Measurements from ENCODE around the gene CELA2B. TPM values are rescaled to one million over a fixed set of nuclear protein-coding genes. Genes with fewer than 3 reads are reported as not detected.
"Not testable (repeated sequence)": the region's sequence is repeated elsewhere in the genome, so short reads cannot be mapped to it uniquely, and the experiment has no call there.

CELA2B gene
- total RNA-seq, 2 experiments from 2014 or later = not detected

DNA sequence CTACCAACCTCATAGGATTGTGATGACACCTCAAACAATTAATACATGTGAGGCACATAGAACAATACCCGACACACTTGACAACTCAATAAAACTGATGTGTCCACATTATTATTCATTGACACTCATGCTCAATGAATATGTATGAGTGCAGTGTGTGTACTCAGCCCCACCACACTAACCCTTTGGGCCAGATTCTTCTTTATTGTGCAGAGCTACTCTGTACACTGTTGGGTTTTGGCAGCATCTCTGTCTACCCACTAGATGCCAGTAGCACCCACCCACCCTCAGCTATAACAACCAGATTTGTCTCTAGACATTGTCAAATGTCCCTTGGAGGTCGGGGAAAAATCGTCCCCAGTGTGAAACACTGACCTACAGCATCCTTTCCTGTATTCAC lies 38.0 kb downstream of the CELA2B start:
- H3K4me3 Mint-ChIP-seq = no peak overlapping the region
- CTCF ChIA-PET = interaction anchor here (1.3 to 2.1 kb wide), 2 partner anchors 9 to 10 kb away, joined by 4 to 10 read pairs; partner anchors contain the start of gene CASP9
- DNase-seq (no peak), ATAC-seq (no peak)
- H3K27me3 Mint-ChIP-seq (ENCODE audit: low read depth) = no peaks in the 10 kb centered on the region
- H3K27ac Mint-ChIP-seq = peak overlapping the region; percentile 9
- H3K9me3 Mint-ChIP-seq (ENCODE audit: insufficient read depth) = no peaks in the 10 kb centered on the region
- peaks cover 40% of the 10 kb centered on the region for H3K36me3 Mint-ChIP-seq (ENCODE audit: low read depth)
- peaks cover 30% of the 10 kb centered on the region for H3K4me1 Mint-ChIP-seq (ENCODE audit: low read depth)
- POLR2A ChIA-PET = interaction anchor here (0.7 to 2.3 kb wide), 3 partner anchors 10 to 261 kb away, joined by 3 to 8 read pairs (median 3); partner anchors contain the start of gene CASP9

DNA sequence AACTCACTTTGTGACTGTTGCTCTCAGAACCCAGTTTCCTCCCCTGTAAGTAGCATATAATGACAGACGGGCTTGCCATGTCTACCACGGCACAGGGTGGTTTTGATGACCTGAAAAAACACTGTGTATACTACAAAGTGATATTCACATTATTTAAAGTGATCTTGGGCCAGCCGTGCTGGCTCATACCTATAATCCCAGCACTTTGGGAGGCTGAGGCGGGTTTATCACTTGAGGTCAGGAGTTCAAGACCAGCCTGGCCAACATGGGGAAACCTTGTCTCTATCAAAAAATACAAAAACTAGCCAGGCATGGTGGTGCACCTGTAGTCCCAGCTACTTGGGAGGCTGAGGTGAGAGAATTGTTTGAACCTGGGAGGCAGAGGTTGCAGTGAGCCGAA lies 38.7 kb downstream of the CELA2B start:
- Mint-ChIP-seq H3K4me1 (ENCODE audit: low read depth) (peaks cover 30% of the 10 kb centered on the region), H3K36me3 (ENCODE audit: low read depth) (peaks cover 40% of the 10 kb centered on the region), H3K27ac (peak overlapping the region; percentile 9)
- CTCF ChIA-PET = interaction anchor here (0.9 to 2.1 kb wide), 3 partner anchors 9 to 183 kb away, joined by 3 to 10 read pairs (median 4); partner anchors contain the start of gene CASP9
- not testable (repeated sequence) for H3K4me3 Mint-ChIP-seq; ATAC-seq; DNase-seq; H3K9me3 Mint-ChIP-seq (ENCODE audit: insufficient read depth); H3K27me3 Mint-ChIP-seq (ENCODE audit: low read depth)
- POLR2A ChIA-PET = interaction anchor here (1.0 to 2.3 kb wide), 2 partner anchors 9 to 262 kb away, joined by 3 to 8 read pairs; partner anchors contain the start of gene CASP9

DNA sequence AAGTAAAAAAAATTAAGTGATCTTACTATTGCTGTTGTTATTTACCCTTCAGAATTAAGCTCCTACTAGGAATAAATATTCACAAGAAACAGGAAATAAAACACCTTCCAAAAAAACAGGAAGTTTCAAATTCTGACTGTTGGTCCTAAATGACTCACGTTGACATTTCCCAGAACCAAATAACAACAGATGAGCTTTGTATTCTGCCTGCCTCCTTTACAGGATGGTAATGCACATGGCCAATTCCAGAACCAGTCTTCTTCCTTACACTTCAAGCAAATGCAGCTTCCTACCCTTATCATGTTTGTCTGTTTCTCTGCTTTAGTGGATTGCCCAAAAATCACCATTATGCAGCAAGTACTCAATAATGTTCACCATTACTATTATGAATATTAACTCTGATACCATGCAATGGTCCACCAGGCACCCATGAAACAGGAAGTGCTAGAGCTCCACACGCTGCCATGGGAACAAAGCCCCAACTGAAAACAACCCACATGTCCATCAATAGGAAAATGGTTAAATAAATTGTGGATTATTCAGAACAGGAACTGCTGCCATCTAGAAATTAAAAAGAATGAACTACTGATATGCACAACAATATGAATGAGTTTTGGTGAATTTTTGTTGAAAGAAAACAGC lies 39.2 kb downstream of the CELA2B start:
- POLR2A ChIA-PET = interaction anchor here (2.3 kb wide), 1 partner anchor 9 kb away, joined by 8 read pairs; the partner anchor contains the start of gene CASP9
- DNase-seq (no peak), ATAC-seq (peak; percentile 54)
- H3K27ac Mint-ChIP-seq = peak overlapping the region; percentile 54
- H3K4me1 Mint-ChIP-seq (ENCODE audit: low read depth) = peaks cover 30% of the 10 kb centered on the region
- CTCF ChIA-PET = interaction anchor here (0.9 to 2.1 kb wide), 3 partner anchors 9 to 182 kb away, joined by 3 to 10 read pairs (median 4); partner anchors contain the start of gene CASP9
- peaks cover 40% of the 10 kb centered on the region for H3K36me3 Mint-ChIP-seq (ENCODE audit: low read depth)
- H3K27me3 Mint-ChIP-seq (ENCODE audit: low read depth) = no peaks in the 10 kb centered on the region
- H3K4me3 Mint-ChIP-seq = no peak overlapping the region
- H3K9me3 Mint-ChIP-seq (ENCODE audit: insufficient read depth) = no peaks in the 10 kb centered on the region

DNA sequence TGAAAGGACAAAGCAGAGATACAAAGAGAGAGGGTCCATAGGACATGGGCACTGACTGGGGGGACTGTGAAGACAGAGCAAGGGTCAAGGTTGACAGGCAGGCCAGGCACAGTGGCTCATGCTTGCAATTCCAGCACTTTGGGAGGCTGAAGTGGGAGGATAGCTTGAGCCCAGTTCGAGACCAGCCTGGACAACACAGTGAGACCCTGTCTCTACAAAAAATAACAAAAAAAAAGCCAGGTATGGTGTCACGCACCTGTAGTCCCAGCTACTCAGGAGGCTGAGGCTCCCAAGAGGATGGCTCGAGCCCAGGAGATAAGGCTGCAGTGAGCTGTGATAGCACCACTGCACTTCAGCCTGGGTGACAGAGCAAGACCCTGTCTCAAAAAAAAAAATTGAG lies 43.7 kb downstream of the CELA2B start:
- H3K27ac Mint-ChIP-seq = no peak overlapping the region
- H3K9me3 Mint-ChIP-seq (ENCODE audit: insufficient read depth) = no peaks in the 10 kb centered on the region
- ChIA-PET CTCF (no interaction called here), POLR2A (no interaction called here)
- H3K27me3 Mint-ChIP-seq (ENCODE audit: low read depth) = no peaks in the 10 kb centered on the region
- DNase-seq = no peak
- no peak overlapping the region for H3K4me3 Mint-ChIP-seq
- no peak for ATAC-seq
- H3K4me1 Mint-ChIP-seq (ENCODE audit: low read depth) = peaks cover 40% of the 10 kb centered on the region
- peaks cover 22% of the 10 kb centered on the region for H3K36me3 Mint-ChIP-seq (ENCODE audit: low read depth)

DNA sequence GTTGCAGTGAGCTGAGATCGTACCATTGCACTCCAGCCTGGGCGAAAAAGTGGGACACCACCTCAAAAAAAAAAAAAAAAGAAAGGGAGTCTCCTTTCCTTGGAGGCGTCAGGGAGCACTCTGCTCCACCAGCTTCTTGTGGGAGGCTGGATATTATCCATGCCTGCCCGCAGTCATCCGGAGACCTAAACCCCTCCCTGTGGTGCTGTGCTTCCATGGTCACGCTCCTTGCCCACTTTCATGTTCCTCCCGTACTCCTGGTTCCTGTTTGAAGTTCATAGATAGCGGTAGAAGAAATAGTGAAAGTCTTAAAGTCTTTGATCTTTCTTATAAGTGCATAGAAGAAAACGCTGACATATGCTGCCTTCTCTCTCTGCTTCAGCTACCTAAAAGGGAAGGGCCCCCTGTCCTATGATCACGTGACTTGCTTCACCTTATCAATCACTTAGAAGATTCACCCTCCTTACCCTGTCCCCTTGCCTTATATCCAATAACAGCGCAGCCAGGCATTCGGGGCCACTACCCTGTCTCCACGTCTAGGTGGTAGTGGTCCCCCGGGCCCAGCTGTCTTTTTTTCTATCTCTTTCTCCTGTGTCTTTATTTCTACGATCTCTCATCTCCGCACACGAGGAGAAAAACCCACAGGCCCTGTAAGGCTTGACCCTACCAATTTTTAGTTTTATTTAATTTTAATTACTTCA lies 45.5 kb downstream of the CELA2B start:
- POLR2A ChIA-PET; DNase-seq; ATAC-seq; H3K9me3 Mint-ChIP-seq (ENCODE audit: insufficient read depth); H3K4me3 Mint-ChIP-seq; H3K27ac Mint-ChIP-seq; H3K27me3 Mint-ChIP-seq (ENCODE audit: low read depth); CTCF ChIA-PET: not testable (repeated sequence)
- peaks cover 14% of the 10 kb centered on the region for H3K36me3 Mint-ChIP-seq (ENCODE audit: low read depth)
- H3K4me1 Mint-ChIP-seq (ENCODE audit: low read depth) = peaks cover 43% of the 10 kb centered on the region

DNA sequence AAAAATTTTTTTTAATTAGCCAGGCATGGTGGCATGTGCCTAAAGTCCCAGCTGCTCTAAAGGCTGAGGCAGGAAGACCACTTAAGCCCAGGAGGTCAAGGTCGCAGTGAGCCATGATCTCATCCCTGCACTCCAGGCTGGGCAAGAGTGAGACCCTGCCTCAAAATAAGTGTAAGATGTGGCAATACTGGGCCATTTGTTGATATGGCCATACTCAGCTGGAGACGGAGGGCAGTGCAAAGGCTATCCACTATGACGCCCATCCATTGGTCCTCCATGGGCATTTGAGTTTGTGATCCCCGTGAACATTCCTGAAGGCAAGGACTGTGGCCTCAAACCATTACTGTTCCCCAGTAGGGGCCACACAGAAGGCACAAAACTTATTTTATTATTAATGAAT lies 46.6 kb downstream of the CELA2B start:
- Mint-ChIP-seq H3K27ac (no peak overlapping the region), H3K27me3 (ENCODE audit: low read depth) (no peaks in the 10 kb centered on the region), H3K36me3 (ENCODE audit: low read depth) (peaks cover 2% of the 10 kb centered on the region), H3K4me1 (ENCODE audit: low read depth) (peaks cover 39% of the 10 kb centered on the region), H3K4me3 (no peak overlapping the region), H3K9me3 (ENCODE audit: insufficient read depth) (no peaks in the 10 kb centered on the region)
- ATAC-seq = no peak
- ChIA-PET CTCF (no interaction called here), POLR2A (no interaction called here)
- DNase-seq = no peak

DNA sequence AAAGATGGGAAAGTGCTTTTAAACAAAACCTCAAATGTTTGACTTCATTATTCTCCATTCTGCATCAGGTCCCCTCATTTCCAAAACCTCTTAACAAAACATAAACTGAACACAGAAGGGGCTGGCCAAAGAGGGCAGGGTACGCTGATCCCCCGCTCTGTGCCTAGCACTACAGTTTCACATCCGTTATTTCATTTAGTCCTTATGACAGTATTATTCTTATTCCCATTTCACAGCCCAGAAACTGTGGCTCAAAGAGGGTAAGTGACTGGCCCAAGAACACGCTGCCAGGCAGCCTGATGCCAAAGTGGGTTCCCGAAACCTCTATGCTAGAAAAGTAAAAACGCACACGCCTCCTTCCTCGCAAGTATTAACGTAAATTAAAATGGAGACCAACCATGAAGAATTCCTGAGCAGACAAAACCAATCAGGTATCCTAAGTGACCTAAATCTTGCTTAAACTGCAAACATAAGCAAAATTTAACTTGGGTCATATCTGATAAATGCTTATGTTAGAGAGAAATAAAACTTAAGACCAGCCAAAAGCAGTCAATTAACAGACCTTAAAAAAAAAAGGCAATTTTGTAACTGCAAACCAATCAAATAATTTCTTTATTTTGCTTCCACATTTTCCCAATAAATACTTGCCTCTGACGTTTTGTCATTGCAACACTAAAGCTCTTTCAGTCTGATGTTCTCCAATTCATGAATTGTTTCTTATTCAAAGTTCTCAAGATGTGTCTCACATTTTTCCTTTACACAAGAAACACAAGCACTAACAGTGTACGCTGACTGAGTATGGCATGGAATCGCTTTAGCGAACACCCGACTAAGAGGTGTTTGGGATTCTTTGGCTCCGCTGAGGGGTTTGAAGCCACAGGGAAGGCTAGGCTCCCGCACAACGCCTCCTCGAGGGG lies 47.5 kb downstream of the CELA2B start:
- ATAC-seq = no peak
- peak overlapping the region; percentile 82 for H3K4me3 Mint-ChIP-seq
- ChIA-PET CTCF (interaction anchor here (0.6 to 1.2 kb wide), 2 partner anchors 9 to 395 kb away, joined by 3 to 10 read pairs; no protein-coding TSS in a partner anchor), POLR2A (interaction anchor here (0.7 to 1.3 kb wide), 2 partner anchors 9 to 116 kb away, joined by 6 to 8 read pairs; no protein-coding TSS in a partner anchor)
- H3K27me3 Mint-ChIP-seq (ENCODE audit: low read depth) = no peaks in the 10 kb centered on the region
- H3K4me1 Mint-ChIP-seq (ENCODE audit: low read depth) = peaks cover 46% of the 10 kb centered on the region
- DNase-seq = no peak
- H3K9me3 Mint-ChIP-seq (ENCODE audit: insufficient read depth) = no peaks in the 10 kb centered on the region
- peak overlapping the region; percentile 100 for H3K27ac Mint-ChIP-seq
- H3K36me3 Mint-ChIP-seq (ENCODE audit: low read depth) = peaks cover 2% of the 10 kb centered on the region

DNA sequence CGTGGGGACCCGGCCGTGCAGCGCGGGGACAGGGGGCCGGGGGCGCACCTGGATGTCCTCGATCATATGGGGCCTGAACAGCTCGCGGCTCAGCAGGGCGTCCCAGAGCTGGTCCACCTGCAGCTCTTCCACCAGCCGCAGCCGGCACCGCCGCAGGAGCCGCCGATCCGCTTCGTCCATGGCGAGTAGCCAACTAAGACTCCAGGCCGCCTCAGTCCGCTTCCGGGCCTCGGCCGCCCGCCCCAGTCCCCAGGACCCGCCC lies 48.0 kb downstream of the CELA2B start, which contains the start of gene CASP9:
CASP9 (minus strand) TSS at position 195 of the 262 bp plus-strand sequence; CDS start at position 180, 15 bp downstream.
- Mint-ChIP-seq H3K4me1 (ENCODE audit: low read depth) (peaks cover 50% of the 10 kb centered on the region), H3K27ac (peak within 1 kb of the TSS; percentile 100), H3K27me3 (ENCODE audit: low read depth) (no peaks in the 10 kb centered on the region), H3K4me3 (peak within 1 kb of the TSS; percentile 82), H3K36me3 (ENCODE audit: low read depth) (no peaks in the 10 kb centered on the region), H3K9me3 (ENCODE audit: insufficient read depth) (no peaks in the 10 kb centered on the region)
- no peak for DNase-seq
- CTCF ChIA-PET = interaction anchor here (0.6 to 1.2 kb wide), 2 partner anchors 9 to 395 kb away, joined by 3 to 10 read pairs; no protein-coding TSS in a partner anchor
- ATAC-seq = no peak
- POLR2A ChIA-PET = interaction anchor here (0.7 to 1.3 kb wide), 2 partner anchors 9 to 115 kb away, joined by 6 to 8 read pairs; no protein-coding TSS in a partner anchor

DNA sequence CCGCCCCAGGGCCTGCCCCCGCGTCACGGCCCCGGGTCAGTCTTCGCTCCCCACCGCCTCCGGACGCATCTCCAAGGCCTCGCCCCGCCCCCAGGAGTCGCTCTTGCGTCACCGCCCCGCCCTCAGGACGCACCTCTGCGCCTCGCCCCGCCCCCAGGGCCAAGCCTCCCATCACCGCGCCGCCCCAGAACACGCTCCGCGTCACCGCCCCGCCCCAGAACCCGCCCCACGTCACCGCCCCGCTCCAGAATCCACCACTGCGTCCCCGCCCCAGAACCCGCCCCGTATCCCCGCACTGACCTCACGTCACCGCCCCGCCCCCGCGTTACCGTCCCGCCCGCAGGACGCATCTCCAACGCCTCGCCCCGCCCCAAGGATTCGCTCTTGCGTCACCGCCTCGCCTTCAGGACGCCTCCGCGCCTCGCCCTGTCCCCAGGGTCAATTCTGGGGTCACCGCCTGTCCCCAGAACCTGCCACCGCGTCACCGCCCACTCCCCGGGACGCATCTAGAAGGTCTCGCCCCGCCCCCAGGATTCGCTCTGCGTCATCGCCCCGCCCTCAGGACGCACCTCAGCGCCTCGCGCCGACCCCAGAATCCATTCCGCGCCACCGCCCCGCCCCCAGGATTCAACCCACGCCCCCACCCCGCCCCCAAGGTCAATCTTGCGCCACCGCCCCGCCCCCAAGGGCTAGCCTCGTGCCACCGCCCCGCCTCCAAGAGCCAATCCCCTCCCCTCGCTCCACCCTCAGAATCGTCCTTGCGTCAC lies 48.6 kb downstream of the CELA2B start:
- DNase-seq = peak; percentile 100
- Mint-ChIP-seq H3K9me3 (ENCODE audit: insufficient read depth) (no peaks in the 10 kb centered on the region), H3K27me3 (ENCODE audit: low read depth) (no peaks in the 10 kb centered on the region), H3K27ac (peak overlapping the region; percentile 100), H3K4me1 (ENCODE audit: low read depth) (peaks cover 53% of the 10 kb centered on the region), H3K36me3 (ENCODE audit: low read depth) (no peaks in the 10 kb centered on the region), H3K4me3 (peak overlapping the region; percentile 82)
- peak; percentile 56 for ATAC-seq
- ChIA-PET POLR2A (interaction anchor here (1.3 kb wide), 3 partner anchors 10 to 55 kb away, joined by 3 to 8 read pairs (median 6); no protein-coding TSS in a partner anchor), CTCF (interaction anchor here (1.2 kb wide), 1 partner anchor 10 kb away, joined by 10 read pairs; no protein-coding TSS in a partner anchor)

DNA sequence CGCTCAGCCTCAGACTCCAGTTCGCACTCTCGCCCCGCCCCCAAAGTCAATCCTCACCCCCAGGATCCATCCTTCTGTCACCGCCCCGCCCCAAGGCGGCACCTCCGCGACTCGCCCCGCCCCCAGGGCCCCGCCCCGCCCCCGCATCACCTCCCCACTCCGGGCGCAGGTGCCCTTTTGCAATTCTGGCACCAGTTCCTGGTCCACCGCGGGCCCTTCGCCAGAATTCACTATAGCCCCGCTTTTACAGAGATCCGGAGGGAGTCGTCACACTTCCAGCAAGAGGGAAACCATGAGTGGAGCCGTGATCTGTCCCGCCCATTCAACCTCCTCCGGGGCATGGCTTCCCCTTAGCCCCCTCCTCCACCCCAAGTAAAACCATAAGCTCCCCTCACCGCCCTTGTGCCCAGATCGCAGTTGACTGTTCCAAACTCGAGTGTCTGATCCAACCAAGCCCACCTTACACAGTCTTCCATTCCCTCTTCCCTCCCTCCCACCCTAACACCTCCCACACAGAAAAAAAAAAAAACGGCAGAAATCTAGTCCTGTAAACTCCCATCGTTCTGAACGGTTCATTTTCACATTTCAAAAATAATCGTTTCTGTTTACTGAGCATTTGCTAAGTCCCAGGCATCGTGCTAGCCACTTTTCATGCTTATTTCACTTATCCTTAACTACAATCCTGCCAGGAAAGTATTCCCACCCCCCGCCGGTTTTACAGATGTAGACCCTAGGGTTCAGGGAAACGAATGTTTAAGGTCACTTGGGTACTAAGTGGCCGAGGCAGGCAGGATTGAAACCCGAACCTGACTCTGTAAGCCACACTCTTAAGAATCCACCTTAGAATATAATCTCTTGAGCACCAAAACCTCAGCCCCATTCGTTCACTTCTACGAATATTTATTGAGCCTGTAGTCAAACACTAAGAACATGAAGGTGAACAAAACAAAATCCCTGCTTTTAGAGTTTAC lies 49.4 kb downstream of the CELA2B start:
- H3K27me3 Mint-ChIP-seq (ENCODE audit: low read depth) = no peaks in the 10 kb centered on the region
- POLR2A ChIA-PET = interaction anchor here (1.3 kb wide), 2 partner anchors 11 to 54 kb away, joined by 3 to 6 read pairs; no protein-coding TSS in a partner anchor
- H3K4me3 Mint-ChIP-seq = peak overlapping the region; percentile 82
- DNase-seq (peak; percentile 27), ATAC-seq (peak; percentile 70)
- peaks cover 1% of the 10 kb centered on the region for H3K36me3 Mint-ChIP-seq (ENCODE audit: low read depth)
- CTCF ChIA-PET = no interaction called here
- peaks cover 53% of the 10 kb centered on the region for H3K4me1 Mint-ChIP-seq (ENCODE audit: low read depth)
- H3K9me3 Mint-ChIP-seq (ENCODE audit: insufficient read depth) = no peaks in the 10 kb centered on the region
- H3K27ac Mint-ChIP-seq = peak overlapping the region; percentile 100

All from activated CD8-positive, alpha-beta T cell treated with anti-CD3 and anti-CD28 coated beads, Interleukin-2, amount 10 ng/mL, durations not matched to agents 7 days and 5 days (primary cell).